GM10248 (cell line): ENCODE data around the gene TXNRD2.

Source experiments
- CTCF ChIA-PET: fragments of 300-600 bp; sonication (Branson Sonifier 250); formaldehyde crosslinking; extraction: SDS; loops from one replicate; lab custom pipeline; 2021; ENCODE audit warnings: antibody characterized with exemption; lab: Yijun Ruan, JAX
- POLR2A ChIA-PET: fragments of 350-650 bp; sonication (Branson Sonifier 250); formaldehyde crosslinking; extraction: SDS; loops from one replicate; lab custom pipeline; 2020; ENCODE audit warnings: antibody characterized with exemption; lab: Yijun Ruan, JAX
- DNase-seq: peaks from one replicate; pipeline ENCODE4 v3.0.0; 2012; ENCODE audit errors: extremely low spot score
- TF ChIP-seq, protein P1 (sequence below): IDR thresholded peaks from 2 replicates; pipeline ENCODE4 v1.5.1; 2012; ENCODE audit warnings: mild to moderate bottlenecking, low read depth; ENCODE audit errors: extremely low read depth, missing control alignments, control extremely low read depth

The TXNRD2 gene

DNA sequence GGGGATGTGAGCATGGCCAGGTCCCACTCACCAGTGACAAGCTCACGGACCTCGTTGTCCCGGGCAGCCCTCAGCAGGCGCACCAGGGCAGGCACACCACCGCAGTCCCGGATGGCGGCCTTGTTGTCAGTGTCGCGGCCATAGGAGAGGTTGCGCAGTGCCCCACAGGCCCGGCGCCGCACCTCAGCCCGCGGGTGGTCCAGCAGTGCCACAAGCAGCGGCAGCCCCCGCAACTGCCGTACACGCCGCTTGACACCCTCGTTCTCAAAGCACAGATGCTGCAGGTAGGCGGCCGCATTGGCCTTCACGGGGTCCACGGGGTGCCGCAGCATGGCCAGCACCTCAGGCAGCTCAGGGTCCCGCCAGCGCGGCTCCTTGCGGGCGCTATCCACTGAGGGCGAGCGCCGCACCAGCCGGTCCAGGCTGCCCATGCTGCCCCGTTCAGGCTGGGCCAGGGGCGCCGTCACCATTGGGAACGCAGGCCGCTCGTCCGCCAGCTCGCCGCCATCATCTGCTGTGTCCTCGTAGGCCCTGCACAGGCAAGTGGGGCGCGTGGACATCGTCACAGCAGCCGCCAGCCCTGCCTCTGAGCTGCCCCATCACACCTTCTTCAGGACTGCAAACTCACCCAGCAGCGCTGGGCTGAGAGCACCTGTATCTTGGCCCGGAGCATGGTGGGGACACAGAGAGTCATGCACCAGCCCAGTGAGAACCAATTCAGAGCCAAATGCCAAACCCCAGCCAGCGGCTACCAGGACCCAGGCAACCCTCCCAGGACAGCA, 38.3 kb upstream of the TXNRD2 start:
- DNase-seq, result no peak
- CTCF ChIA-PET, result interaction anchor here (2.1 kb wide), 1 partner anchor 10 kb away, joined by 10 read pairs; no protein-coding TSS in a partner anchor
- TF ChIP-seq, protein P1, sequence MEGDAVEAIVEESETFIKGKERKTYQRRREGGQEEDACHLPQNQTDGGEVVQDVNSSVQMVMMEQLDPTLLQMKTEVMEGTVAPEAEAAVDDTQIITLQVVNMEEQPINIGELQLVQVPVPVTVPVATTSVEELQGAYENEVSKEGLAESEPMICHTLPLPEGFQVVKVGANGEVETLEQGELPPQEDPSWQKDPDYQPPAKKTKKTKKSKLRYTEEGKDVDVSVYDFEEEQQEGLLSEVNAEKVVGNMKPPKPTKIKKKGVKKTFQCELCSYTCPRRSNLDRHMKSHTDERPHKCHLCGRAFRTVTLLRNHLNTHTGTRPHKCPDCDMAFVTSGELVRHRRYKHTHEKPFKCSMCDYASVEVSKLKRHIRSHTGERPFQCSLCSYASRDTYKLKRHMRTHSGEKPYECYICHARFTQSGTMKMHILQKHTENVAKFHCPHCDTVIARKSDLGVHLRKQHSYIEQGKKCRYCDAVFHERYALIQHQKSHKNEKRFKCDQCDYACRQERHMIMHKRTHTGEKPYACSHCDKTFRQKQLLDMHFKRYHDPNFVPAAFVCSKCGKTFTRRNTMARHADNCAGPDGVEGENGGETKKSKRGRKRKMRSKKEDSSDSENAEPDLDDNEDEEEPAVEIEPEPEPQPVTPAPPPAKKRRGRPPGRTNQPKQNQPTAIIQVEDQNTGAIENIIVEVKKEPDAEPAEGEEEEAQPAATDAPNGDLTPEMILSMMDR, result no peak
- POLR2A ChIA-PET, result no interaction called here

DNA sequence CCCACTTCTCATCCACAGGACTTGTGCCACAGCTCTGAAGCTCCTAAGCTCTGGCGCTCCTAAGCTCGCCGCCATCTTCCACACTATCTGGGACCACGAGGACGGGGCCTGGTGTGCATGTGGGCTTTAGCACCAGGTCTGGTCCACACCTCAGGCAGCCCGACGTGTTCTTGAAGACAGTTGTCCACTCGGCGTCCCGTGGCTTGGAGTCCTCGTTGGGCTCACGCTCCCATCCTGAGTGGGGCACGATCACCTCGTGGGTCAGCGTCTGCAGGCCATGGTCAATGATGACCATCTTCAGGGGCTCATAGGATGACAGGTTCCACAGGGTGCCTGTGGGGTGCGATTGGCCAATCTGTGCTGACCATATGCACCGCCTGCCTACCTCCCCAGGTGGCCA, 37.1 kb upstream of the TXNRD2 start:
- TF ChIP-seq, protein P1, result no peak
- no peak for DNase-seq
- ChIA-PET CTCF (interaction anchor here (1.3 to 2.1 kb wide), 2 partner anchors 9 to 35 kb away, joined by 3 to 10 read pairs; no protein-coding TSS in a partner anchor), POLR2A (no interaction called here)

DNA sequence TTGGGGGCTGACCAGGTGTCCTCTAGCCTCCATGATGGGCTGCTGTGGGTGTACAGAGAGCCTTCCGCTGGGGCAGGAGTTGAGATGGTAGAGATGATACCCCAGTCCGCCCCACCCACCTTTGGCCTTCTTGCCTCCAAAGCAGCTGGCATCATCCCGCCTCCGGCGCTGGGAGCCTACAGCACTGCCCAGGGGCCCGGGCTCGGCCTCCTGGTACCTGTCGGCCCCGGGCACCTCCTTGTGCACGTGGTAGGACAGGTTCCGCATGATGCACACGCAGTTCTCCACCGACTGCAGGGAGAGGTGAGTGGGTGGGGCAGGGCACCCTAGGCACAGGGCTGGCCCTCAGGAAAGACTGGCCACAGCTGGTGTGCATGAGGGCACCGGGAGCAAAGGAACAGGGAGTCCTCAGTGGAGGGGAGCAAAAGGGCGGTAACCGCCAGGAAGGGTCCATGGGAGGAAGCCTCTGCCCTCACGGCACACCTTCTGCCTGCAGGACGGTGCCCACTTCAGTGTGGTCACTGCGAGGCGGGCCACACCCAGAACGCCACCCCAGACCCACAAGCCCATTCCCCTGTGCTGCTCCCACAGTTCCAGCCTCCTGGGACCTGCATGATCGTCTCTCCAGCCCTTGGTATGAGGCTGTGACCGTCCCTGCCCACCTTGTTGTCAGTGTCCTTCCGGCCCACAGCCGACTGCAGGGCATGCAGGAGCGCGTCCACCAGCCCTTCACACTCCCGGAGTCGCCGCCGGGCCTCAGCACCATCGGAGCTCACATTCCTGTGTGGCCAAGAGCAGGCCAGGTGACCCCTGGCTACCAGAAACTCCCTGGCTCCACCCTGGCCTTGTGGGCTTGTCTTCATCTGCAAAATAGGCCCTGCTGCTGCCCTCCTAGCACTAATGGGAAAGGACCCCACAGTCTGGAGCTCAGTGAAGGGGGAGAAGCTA, 36.0 kb upstream of the TXNRD2 start:
- CTCF ChIA-PET, result interaction anchor here (1.3 to 2.1 kb wide), 2 partner anchors 8 to 36 kb away, joined by 3 to 10 read pairs; no protein-coding TSS in a partner anchor
- POLR2A ChIA-PET, result no interaction called here
- no peak for DNase-seq
- TF ChIP-seq, protein P1, result no peak

DNA sequence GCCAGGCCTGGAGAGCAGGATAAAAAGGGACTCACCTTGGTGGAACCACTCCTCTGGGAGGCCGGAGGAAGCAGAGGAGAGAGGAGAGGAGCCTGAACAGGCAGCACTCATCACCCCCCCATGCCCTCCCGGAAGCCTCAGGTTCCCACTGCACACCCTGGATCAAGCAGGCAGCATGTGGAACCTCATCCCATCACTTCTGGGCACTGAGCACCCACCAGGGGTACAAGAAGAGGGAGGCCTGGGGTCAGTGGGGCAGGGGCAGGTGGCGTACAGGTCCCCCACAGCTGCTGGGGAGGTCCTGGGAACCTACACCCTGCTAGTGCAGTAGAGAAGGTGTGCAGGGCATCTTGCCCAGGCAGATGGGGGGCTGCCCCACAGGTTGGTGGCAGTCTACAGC, 35.1 kb upstream of the TXNRD2 start:
- CTCF ChIA-PET, result no interaction called here
- POLR2A ChIA-PET, result no interaction called here
- TF ChIP-seq, protein P1, result no peak
- no peak for DNase-seq

DNA sequence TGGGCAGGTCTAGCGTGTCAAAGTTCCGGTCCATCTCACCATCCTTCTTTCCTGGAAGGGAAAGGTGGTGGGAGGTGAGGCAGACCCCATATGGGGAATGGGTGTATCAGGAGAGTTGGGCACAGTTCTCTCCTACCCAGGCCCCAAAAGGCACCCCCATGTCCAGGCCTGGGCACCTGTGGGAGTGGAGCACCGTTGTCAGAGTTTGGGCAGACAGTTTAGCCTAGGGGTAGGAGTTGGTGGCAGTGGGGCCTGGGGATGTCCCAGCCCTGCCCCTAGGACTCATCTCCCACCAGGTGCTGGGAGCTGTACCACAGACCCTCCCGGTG, 34.1 kb upstream of the TXNRD2 start:
- TF ChIP-seq, protein P1, result no peak
- POLR2A ChIA-PET, result no interaction called here

More for the DNA sequence above, 34.1 kb upstream of the TXNRD2 start:
- CTCF ChIA-PET, result no interaction called here
- no peak for DNase-seq
